ENCODE data around the gene MAPK9.

DNA sequence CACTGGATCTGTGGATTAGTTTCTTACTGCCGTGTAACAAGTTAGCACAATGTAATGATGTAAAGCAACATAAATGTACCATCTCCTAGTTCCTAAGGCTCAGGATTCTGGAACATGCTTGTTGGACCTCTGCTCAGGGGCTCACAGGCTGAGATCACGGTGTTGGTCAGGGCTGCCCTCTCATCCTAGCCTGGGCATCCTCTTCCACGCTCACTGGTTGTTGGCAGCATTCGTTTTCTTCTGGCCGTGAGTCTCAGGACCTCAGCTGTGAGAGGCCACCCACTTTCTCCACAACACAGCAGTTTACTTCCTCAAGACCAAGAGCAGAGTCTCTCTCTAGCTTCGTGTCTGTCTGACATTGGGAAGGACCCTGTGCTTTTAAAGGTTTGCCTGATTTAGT, 100.2 kb downstream of the MAPK9 start:
- TF ChIP-seq, protein P1, sequence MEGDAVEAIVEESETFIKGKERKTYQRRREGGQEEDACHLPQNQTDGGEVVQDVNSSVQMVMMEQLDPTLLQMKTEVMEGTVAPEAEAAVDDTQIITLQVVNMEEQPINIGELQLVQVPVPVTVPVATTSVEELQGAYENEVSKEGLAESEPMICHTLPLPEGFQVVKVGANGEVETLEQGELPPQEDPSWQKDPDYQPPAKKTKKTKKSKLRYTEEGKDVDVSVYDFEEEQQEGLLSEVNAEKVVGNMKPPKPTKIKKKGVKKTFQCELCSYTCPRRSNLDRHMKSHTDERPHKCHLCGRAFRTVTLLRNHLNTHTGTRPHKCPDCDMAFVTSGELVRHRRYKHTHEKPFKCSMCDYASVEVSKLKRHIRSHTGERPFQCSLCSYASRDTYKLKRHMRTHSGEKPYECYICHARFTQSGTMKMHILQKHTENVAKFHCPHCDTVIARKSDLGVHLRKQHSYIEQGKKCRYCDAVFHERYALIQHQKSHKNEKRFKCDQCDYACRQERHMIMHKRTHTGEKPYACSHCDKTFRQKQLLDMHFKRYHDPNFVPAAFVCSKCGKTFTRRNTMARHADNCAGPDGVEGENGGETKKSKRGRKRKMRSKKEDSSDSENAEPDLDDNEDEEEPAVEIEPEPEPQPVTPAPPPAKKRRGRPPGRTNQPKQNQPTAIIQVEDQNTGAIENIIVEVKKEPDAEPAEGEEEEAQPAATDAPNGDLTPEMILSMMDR (conservative IDR thresholded peaks at IDR 0.05; ENCODE audit: low read length) = no peak
- no peak for TF ChIP-seq EZH2phosphoT487 (IDR thresholded peaks at IDR 0.05; ENCODE audit: borderline replicate concordance, low read depth, low read length)

All from OCI-LY7 (cell line).